Nephron (organoid): ENCODE results near the gene SMOC2.

ENCODE experiments used
- H3K27ac Mint-ChIP-seq, 3 experiments: 2 replicates each; pipeline ENCODE4 v1.8.0; 2020; ENCODE audit warnings: mixed read lengths in 3 of 3, mild to moderate bottlenecking in 2 of 3, moderate library complexity in 1 of 3
- H3K27me3 Mint-ChIP-seq: 2 replicates; pipeline ENCODE4 v1.8.0; 2021; ENCODE audit warnings: low read depth, mild to moderate bottlenecking, moderate library complexity, mixed read lengths
- H3K36me3 Mint-ChIP-seq: 2 replicates; pipeline ENCODE4 v1.8.0; 2020; ENCODE audit warnings: low read depth, mixed read lengths
- H3K4me1 Mint-ChIP-seq: 2 replicates; pipeline ENCODE4 v1.8.0; 2020; ENCODE audit warnings: mixed read lengths
- H3K4me3 Mint-ChIP-seq, 3 experiments: 2 replicates each; pipeline ENCODE4 v1.8.0; 2020; ENCODE audit warnings: mild to moderate bottlenecking in 3 of 3, mixed read lengths in 3 of 3, moderate library complexity in 2 of 3
- H3K9me3 Mint-ChIP-seq: 2 replicates; pipeline ENCODE4 v1.8.0; 2020; ENCODE audit warnings: mixed read lengths
- CTCF ChIP-seq, 3 experiments: fragments of 200-600 bp; sonication (generic); IDR thresholded peaks; one replicate each; pipeline ENCODE4 v1.5.0; 2021; ENCODE audit warnings: antibody characterized with exemption in 3 of 3; ENCODE audit not compliant: unreplicated experiment in 3 of 3

Gene SMOC2

GRCh38 chr6:168434505-168434904 lies 6.5 kb upstream of the SMOC2 start:
- no peak for TF ChIP-seq CTCF (IDR thresholded peaks at IDR 0.05; ENCODE audit: unreplicated experiment in 3 of 3)
- peaks cover 38% of the 10 kb centered on the region for H3K27me3 Mint-ChIP-seq
- no peak overlapping the region for H3K27ac Mint-ChIP-seq
- no peaks in the 10 kb centered on the region for H3K36me3 Mint-ChIP-seq
- H3K4me1 Mint-ChIP-seq: peaks cover 26% of the 10 kb centered on the region
- H3K9me3 Mint-ChIP-seq: peaks cover 7% of the 10 kb centered on the region
- no peak overlapping the region for H3K4me3 Mint-ChIP-seq

GRCh38 chr6:168437751-168438150 lies 3.2 kb upstream of the SMOC2 start:
- Mint-ChIP-seq H3K4me3 (no peak overlapping the region), H3K4me1 (peaks cover 41% of the 10 kb centered on the region), H3K27me3 (peaks cover 48% of the 10 kb centered on the region), H3K27ac (peak overlapping the region in 1 of 3 experiments; percentile 57), H3K9me3 (peaks cover 7% of the 10 kb centered on the region), H3K36me3 (no peaks in the 10 kb centered on the region)
- TF ChIP-seq CTCF (IDR thresholded peaks at IDR 0.05; ENCODE audit: unreplicated experiment in 3 of 3): no peak

- Mint-ChIP-seq H3K27me3 (peaks cover 56% of the 10 kb centered on the region), H3K4me1 (peaks cover 47% of the 10 kb centered on the region), H3K27ac (peak overlapping the region in 2 of 3 experiments; percentile 46 to 57), H3K4me3 (peak overlapping the region in 2 of 3 experiments; percentile 4 to 86), H3K9me3 (peaks cover 7% of the 10 kb centered on the region), H3K36me3 (no peaks in the 10 kb centered on the region)
- TF ChIP-seq CTCF (IDR thresholded peaks at IDR 0.05; ENCODE audit: unreplicated experiment in 3 of 3): no peak
These were observed 2.0 kb upstream of the SMOC2 start for GRCh38 chr6:168438783-168439520.

- Mint-ChIP-seq H3K4me1 (peaks cover 47% of the 10 kb centered on the region), H3K9me3 (peaks cover 3% of the 10 kb centered on the region), H3K27me3 (peaks cover 59% of the 10 kb centered on the region), H3K27ac (peak overlapping the region; percentile 31 to 72 (median 48)), H3K4me3 (peak overlapping the region; percentile 82 to 86 (median 83)), H3K36me3 (no peaks in the 10 kb centered on the region)
- no peak for TF ChIP-seq CTCF (IDR thresholded peaks at IDR 0.05; ENCODE audit: unreplicated experiment in 3 of 3)
These were observed 1.1 kb upstream of the SMOC2 start for GRCh38 chr6:168439794-168440450.

- Mint-ChIP-seq H3K9me3 (no peaks in the 10 kb centered on the region), H3K4me1 (peaks cover 43% of the 10 kb centered on the region), H3K36me3 (no peaks in the 10 kb centered on the region), H3K4me3 (peak overlapping the region; percentile 80 to 91 (median 81)), H3K27me3 (peaks cover 65% of the 10 kb centered on the region), H3K27ac (peak overlapping the region in 1 of 3 experiments; percentile 74)
- no peak for TF ChIP-seq CTCF (IDR thresholded peaks at IDR 0.05; ENCODE audit: unreplicated experiment in 3 of 3)
These were observed 729 bp downstream of the SMOC2 start for GRCh38 chr6:168441434-168442391.
